ENCODE results near the gene RRM2. TPM values are rescaled to one million over a fixed set of nuclear protein-coding genes. Genes with fewer than 3 reads are reported as not detected.

Gene RRM2
- total RNA-seq, 4 donors from 2014 or later: 0.40 to 3.2 (median 2.0) TPM

DNA sequence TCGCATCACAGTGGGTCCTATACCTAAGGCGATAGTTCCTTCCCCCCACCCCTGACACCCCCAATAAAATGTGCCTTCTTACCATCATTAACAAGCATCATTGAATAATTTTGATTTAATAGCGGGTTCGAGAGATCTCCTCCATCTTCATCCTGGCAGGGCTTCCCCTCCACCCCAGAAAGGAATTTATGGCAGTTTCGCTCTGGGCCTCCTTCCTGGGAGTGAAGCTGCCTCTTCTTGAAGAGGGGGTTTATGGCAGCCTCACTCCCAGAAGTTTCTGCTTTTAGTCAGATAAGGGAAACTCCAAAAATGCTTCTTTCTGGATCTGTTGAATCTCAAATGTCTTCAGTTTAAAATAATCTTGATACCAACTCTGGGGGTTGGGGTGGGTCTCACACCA lies 45.7 kb downstream of the RRM2 start:
- WGBS, 2 donors (ENCODE audit: low coverage in 1 of 2): 96 to 98% methylated on average over 4 to 5 of the region's 5 CpGs
- Histone ChIP-seq H3K27me3 (no peaks in the 10 kb centered on the region), H3K9me3 (no peaks in the 10 kb centered on the region), H3K4me1 (no peaks in the 10 kb centered on the region), H3K27ac (no peak overlapping the region), H3K36me3 (no peaks in the 10 kb centered on the region), H3K4me3 (no peak overlapping the region)
- no peak for ATAC-seq
- no peak for TF ChIP-seq EP300 (IDR thresholded peaks at IDR 0.05)
- TF ChIP-seq, protein P1, sequence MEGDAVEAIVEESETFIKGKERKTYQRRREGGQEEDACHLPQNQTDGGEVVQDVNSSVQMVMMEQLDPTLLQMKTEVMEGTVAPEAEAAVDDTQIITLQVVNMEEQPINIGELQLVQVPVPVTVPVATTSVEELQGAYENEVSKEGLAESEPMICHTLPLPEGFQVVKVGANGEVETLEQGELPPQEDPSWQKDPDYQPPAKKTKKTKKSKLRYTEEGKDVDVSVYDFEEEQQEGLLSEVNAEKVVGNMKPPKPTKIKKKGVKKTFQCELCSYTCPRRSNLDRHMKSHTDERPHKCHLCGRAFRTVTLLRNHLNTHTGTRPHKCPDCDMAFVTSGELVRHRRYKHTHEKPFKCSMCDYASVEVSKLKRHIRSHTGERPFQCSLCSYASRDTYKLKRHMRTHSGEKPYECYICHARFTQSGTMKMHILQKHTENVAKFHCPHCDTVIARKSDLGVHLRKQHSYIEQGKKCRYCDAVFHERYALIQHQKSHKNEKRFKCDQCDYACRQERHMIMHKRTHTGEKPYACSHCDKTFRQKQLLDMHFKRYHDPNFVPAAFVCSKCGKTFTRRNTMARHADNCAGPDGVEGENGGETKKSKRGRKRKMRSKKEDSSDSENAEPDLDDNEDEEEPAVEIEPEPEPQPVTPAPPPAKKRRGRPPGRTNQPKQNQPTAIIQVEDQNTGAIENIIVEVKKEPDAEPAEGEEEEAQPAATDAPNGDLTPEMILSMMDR (IDR thresholded peaks at IDR 0.05): no peak
- TF ChIP-seq POLR2AphosphoS5 (IDR thresholded peaks at IDR 0.05): no peak
- no peak for TF ChIP-seq POLR2A (IDR thresholded peaks at IDR 0.05)

- no peak for TF ChIP-seq POLR2A (IDR thresholded peaks at IDR 0.05)
- TF ChIP-seq POLR2AphosphoS5 (IDR thresholded peaks at IDR 0.05): no peak
- no peak for TF ChIP-seq EP300 (IDR thresholded peaks at IDR 0.05)
- TF ChIP-seq, protein P1 (IDR thresholded peaks at IDR 0.05): no peak
- WGBS, 2 donors (ENCODE audit: low coverage in 1 of 2): 80 to 96% methylated on average over 1 to 7 of the region's 7 CpGs
- H3K27me3 ChIP-seq: no peaks in the 10 kb centered on the region
- no peak overlapping the region for H3K27ac ChIP-seq
- no peak for ATAC-seq
- H3K9me3 ChIP-seq: no peaks in the 10 kb centered on the region
- no peaks in the 10 kb centered on the region for H3K4me1 ChIP-seq
- no peak overlapping the region for H3K4me3 ChIP-seq
- no peaks in the 10 kb centered on the region for H3K36me3 ChIP-seq
Measured at GRCh38 chr2:10169053-10169578, 46.6 kb downstream of the RRM2 start.

DNA sequence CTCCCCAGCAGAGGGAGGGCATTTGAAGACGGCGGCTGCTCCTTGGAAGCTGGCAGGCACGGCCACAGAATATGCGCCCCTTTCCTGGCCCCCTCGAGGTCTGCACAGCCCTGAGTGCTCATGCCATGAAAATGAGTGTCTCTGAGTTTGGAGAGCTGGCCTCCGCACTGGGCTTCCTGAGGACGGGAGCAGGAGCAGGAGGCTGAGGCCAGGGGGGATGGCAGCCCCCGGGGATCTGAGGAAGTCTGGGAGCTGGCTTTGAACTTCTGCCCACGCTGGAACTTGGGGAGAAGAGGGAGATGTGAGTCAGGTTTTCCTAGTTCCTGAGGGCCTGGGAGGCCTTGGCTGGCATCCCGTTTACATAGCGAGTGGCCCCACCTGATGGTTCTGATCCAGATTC lies 47.0 kb downstream of the RRM2 start:
- ATAC-seq: no peak
- no peaks in the 10 kb centered on the region for H3K9me3 ChIP-seq
- no peaks in the 10 kb centered on the region for H3K4me1 ChIP-seq
- H3K27me3 ChIP-seq: no peaks in the 10 kb centered on the region
- no peak overlapping the region for H3K27ac ChIP-seq
- TF ChIP-seq POLR2AphosphoS5 (IDR thresholded peaks at IDR 0.05) (no peak), POLR2A (IDR thresholded peaks at IDR 0.05) (no peak), EP300 (IDR thresholded peaks at IDR 0.05) (no peak)
- TF ChIP-seq, protein P1 (IDR thresholded peaks at IDR 0.05): no peak
- H3K36me3 ChIP-seq: no peaks in the 10 kb centered on the region
- 60 to 100% methylated on average over 1 to 2 of the region's 11 CpGs for WGBS, 2 donors (ENCODE audit: low coverage in 1 of 2)
- H3K4me3 ChIP-seq: no peak overlapping the region

GRCh38 chr2:10170256-10170655 lies 47.7 kb downstream of the RRM2 start:
- H3K36me3 ChIP-seq: no peaks in the 10 kb centered on the region
- H3K27me3 ChIP-seq: no peaks in the 10 kb centered on the region
- no peak for ATAC-seq
- TF ChIP-seq POLR2AphosphoS5 (IDR thresholded peaks at IDR 0.05) (no peak), POLR2A (IDR thresholded peaks at IDR 0.05) (no peak), EP300 (IDR thresholded peaks at IDR 0.05) (no peak)
- TF ChIP-seq, protein P1 (IDR thresholded peaks at IDR 0.05): no peak
- H3K4me3 ChIP-seq: no peak overlapping the region
- H3K9me3 ChIP-seq: no peaks in the 10 kb centered on the region
- H3K27ac ChIP-seq: no peak overlapping the region
- 13 to 90% methylated on average over 3 to 7 of the region's 9 CpGs for WGBS, 2 donors (ENCODE audit: low coverage in 1 of 2)
- H3K4me1 ChIP-seq: no peaks in the 10 kb centered on the region

GRCh38 chr2:10171006-10171800 lies 48.7 kb downstream of the RRM2 start:
- H3K36me3 ChIP-seq: no peaks in the 10 kb centered on the region
- no peak overlapping the region for H3K4me3 ChIP-seq
- H3K27me3 ChIP-seq: no peaks in the 10 kb centered on the region
- H3K9me3 ChIP-seq: no peaks in the 10 kb centered on the region
- H3K27ac ChIP-seq: no peak overlapping the region
- 80 to 87% methylated on average over 1 to 3 of the region's 19 CpGs for WGBS, 2 donors (ENCODE audit: low coverage in 1 of 2)
- TF ChIP-seq EP300 (IDR thresholded peaks at IDR 0.05) (no peak), POLR2AphosphoS5 (IDR thresholded peaks at IDR 0.05) (no peak), POLR2A (IDR thresholded peaks at IDR 0.05) (no peak)
- TF ChIP-seq, protein P1 (IDR thresholded peaks at IDR 0.05): no peak
- no peak for ATAC-seq
- H3K4me1 ChIP-seq: no peaks in the 10 kb centered on the region

All from gastroesophageal sphincter (tissue), 4 donors.